NCI-H345 (cell line): ENCODE measurements around the gene TMEM234.

Experiments
- DNase-seq: peaks from one replicate; lab custom pipeline; 2025; lab: John Stamatoyannopoulos, UW

Gene TMEM234

GRCh38 chr1:32178380-32179192 lies 43.6 kb downstream of the TMEM234 start:
- no peak for DNase-seq

- no peak for DNase-seq
These were observed 49.4 kb downstream of the TMEM234 start for GRCh38 chr1:32172621-32173245.

- no peak for DNase-seq
These were observed 51.2 kb downstream of the TMEM234 start for GRCh38 chr1:32170991-32171390.
